Activated naive CD8-positive, alpha-beta T cell treated with anti-CD3 and anti-CD28 coated beads, Interleukin-2, amount 10 ng/mL, durations not matched to agents 7 days and 5 days (primary cell): ENCODE measurements around the gene ARHGAP22. TPM values are rescaled to one million over a fixed set of nuclear protein-coding genes. Genes with fewer than 3 reads are reported as not detected.

ENCODE experiments used
- ATAC-seq: fragments of 150-1000 bp; cut with Tn5 transposase; one replicate; pipeline ENCODE4 v1.10.0; 2021; ENCODE audit warnings: low read depth, moderate library complexity
- POLR2A ChIA-PET: fragments of 350-600 bp; sonication (Branson Sonifier 250); formaldehyde crosslinking; loops from one replicate; lab custom pipeline; 2021; ENCODE audit warnings: antibody characterized with exemption; lab: Charles Lee
- DNase-seq: peaks from one replicate; pipeline ENCODE4 v3.0.0; 2021
- H3K27ac Mint-ChIP-seq: one replicate; pipeline ENCODE4 v1.8.0; 2022; ENCODE audit warnings: mild to moderate bottlenecking, mixed read lengths
- H3K27me3 Mint-ChIP-seq: one replicate; pipeline ENCODE4 v1.8.0; 2022; ENCODE audit warnings: mild to moderate bottlenecking, moderate library complexity, mixed read lengths
- H3K36me3 Mint-ChIP-seq: one replicate; pipeline ENCODE4 v1.8.0; 2021; ENCODE audit warnings: mild to moderate bottlenecking, mixed read lengths
- H3K4me1 Mint-ChIP-seq: one replicate; pipeline ENCODE4 v1.8.0; 2021; ENCODE audit warnings: mixed read lengths
- H3K4me3 Mint-ChIP-seq: one replicate; pipeline ENCODE4 v1.8.0; 2022; ENCODE audit warnings: mild to moderate bottlenecking, moderate library complexity, mixed read lengths
- H3K9me3 Mint-ChIP-seq: one replicate; pipeline ENCODE4 v1.8.0; 2021; ENCODE audit warnings: mixed read lengths
- total RNA-seq, 2 experiments: library from RNA; stranded (reverse); gene quantifications; one replicate each; pipeline ENCODE4 v1.2.3, GENCODE V29; 2021

The ARHGAP22 gene
- total RNA-seq, 2 experiments from 2014 or later: 0.26 to 0.30 TPM

- peaks cover 12% of the 10 kb centered on the region for H3K4me1 Mint-ChIP-seq
- POLR2A ChIA-PET: no interaction called here
- H3K27me3 Mint-ChIP-seq: peaks cover 34% of the 10 kb centered on the region
- H3K4me3 Mint-ChIP-seq: no peak overlapping the region
- H3K27ac Mint-ChIP-seq: no peak overlapping the region
- DNase-seq: no peak
- H3K36me3 Mint-ChIP-seq: no peaks in the 10 kb centered on the region
- H3K9me3 Mint-ChIP-seq: peaks cover 15% of the 10 kb centered on the region
- no peak for ATAC-seq
Measured at GRCh38 chr10:48638739-48639527, 34.1 kb upstream of the ARHGAP22 start.

- POLR2A ChIA-PET: no interaction called here
- peaks cover 13% of the 10 kb centered on the region for H3K9me3 Mint-ChIP-seq
Measured at GRCh38 chr10:48638158-48638557, 33.3 kb upstream of the ARHGAP22 start.

GRCh38 chr10:48636901-48637300 lies 32.0 kb upstream of the ARHGAP22 start:
- Mint-ChIP-seq H3K4me1 (peaks cover 19% of the 10 kb centered on the region), H3K36me3 (no peaks in the 10 kb centered on the region), H3K27ac (no peak overlapping the region), H3K4me3 (no peak overlapping the region), H3K9me3 (peaks cover 12% of the 10 kb centered on the region), H3K27me3 (peaks cover 36% of the 10 kb centered on the region)
- POLR2A ChIA-PET: no interaction called here
- ATAC-seq: no peak
- no peak for DNase-seq

More at GRCh38 chr10:48638158-48638557, 33.3 kb upstream of the ARHGAP22 start:
- ATAC-seq (no peak), DNase-seq (no peak)
- Mint-ChIP-seq H3K27me3 (peaks cover 32% of the 10 kb centered on the region), H3K27ac (no peak overlapping the region), H3K36me3 (no peaks in the 10 kb centered on the region), H3K4me3 (no peak overlapping the region), H3K4me1 (peaks cover 19% of the 10 kb centered on the region)

- POLR2A ChIA-PET: no interaction called here
- ATAC-seq (no peak), DNase-seq (no peak)
- Mint-ChIP-seq H3K27ac (no peak overlapping the region), H3K9me3 (peaks cover 7% of the 10 kb centered on the region), H3K27me3 (peaks cover 36% of the 10 kb centered on the region), H3K36me3 (no peaks in the 10 kb centered on the region), H3K4me3 (no peak overlapping the region), H3K4me1 (peaks cover 19% of the 10 kb centered on the region)
Measured at GRCh38 chr10:48636231-48636630, 31.4 kb upstream of the ARHGAP22 start.

- ATAC-seq: no peak
- POLR2A ChIA-PET: no interaction called here
- no peak overlapping the region for H3K27ac Mint-ChIP-seq
Measured at GRCh38 chr10:48634984-48635557, 30.2 kb upstream of the ARHGAP22 start.

GRCh38 chr10:48634198-48634983 lies 29.5 kb upstream of the ARHGAP22 start:
- H3K4me1 Mint-ChIP-seq: peaks cover 19% of the 10 kb centered on the region
- H3K27ac Mint-ChIP-seq: no peak overlapping the region
- ATAC-seq: peak; percentile 87
- POLR2A ChIA-PET: no interaction called here
- no peak for DNase-seq
- H3K36me3 Mint-ChIP-seq: no peaks in the 10 kb centered on the region
- H3K9me3 Mint-ChIP-seq: peaks cover 5% of the 10 kb centered on the region
- peaks cover 32% of the 10 kb centered on the region for H3K27me3 Mint-ChIP-seq
- peak overlapping the region; percentile 38 for H3K4me3 Mint-ChIP-seq

More at GRCh38 chr10:48634984-48635557, 30.2 kb upstream of the ARHGAP22 start:
- no peaks in the 10 kb centered on the region for H3K36me3 Mint-ChIP-seq
- no peak overlapping the region for H3K4me3 Mint-ChIP-seq
- DNase-seq: no peak
- peaks cover 5% of the 10 kb centered on the region for H3K9me3 Mint-ChIP-seq
- peaks cover 19% of the 10 kb centered on the region for H3K4me1 Mint-ChIP-seq
- peaks cover 33% of the 10 kb centered on the region for H3K27me3 Mint-ChIP-seq

GRCh38 chr10:48633381-48634197 lies 28.7 kb upstream of the ARHGAP22 start:
- H3K27ac Mint-ChIP-seq: no peak overlapping the region

GRCh38 chr10:48632166-48632565 lies 27.3 kb upstream of the ARHGAP22 start:
- Mint-ChIP-seq H3K27me3 (peaks cover 27% of the 10 kb centered on the region), H3K4me3 (no peak overlapping the region), H3K27ac (no peak overlapping the region), H3K9me3 (no peaks in the 10 kb centered on the region), H3K36me3 (no peaks in the 10 kb centered on the region), H3K4me1 (peaks cover 19% of the 10 kb centered on the region)
- DNase-seq (no peak), ATAC-seq (no peak)
- POLR2A ChIA-PET: no interaction called here

More at GRCh38 chr10:48633381-48634197, 28.7 kb upstream of the ARHGAP22 start:
- Mint-ChIP-seq H3K36me3 (no peaks in the 10 kb centered on the region), H3K27me3 (peaks cover 34% of the 10 kb centered on the region), H3K4me3 (peak overlapping the region; percentile 38), H3K4me1 (peaks cover 19% of the 10 kb centered on the region), H3K9me3 (peaks cover 5% of the 10 kb centered on the region)
- DNase-seq (no peak), ATAC-seq (peak; percentile 40)
- POLR2A ChIA-PET: no interaction called here

GRCh38 chr10:48627984-48628609 lies 23.2 kb upstream of the ARHGAP22 start:
- DNase-seq: no peak
- no peak for ATAC-seq
- H3K27me3 Mint-ChIP-seq: peaks cover 25% of the 10 kb centered on the region
- POLR2A ChIA-PET: no interaction called here
- no peaks in the 10 kb centered on the region for H3K9me3 Mint-ChIP-seq
- H3K4me3 Mint-ChIP-seq: no peak overlapping the region
- no peaks in the 10 kb centered on the region for H3K4me1 Mint-ChIP-seq
- H3K36me3 Mint-ChIP-seq: no peaks in the 10 kb centered on the region
- no peak overlapping the region for H3K27ac Mint-ChIP-seq

- Mint-ChIP-seq H3K27ac (no peak overlapping the region), H3K9me3 (no peaks in the 10 kb centered on the region), H3K4me3 (no peak overlapping the region), H3K36me3 (no peaks in the 10 kb centered on the region), H3K4me1 (no peaks in the 10 kb centered on the region), H3K27me3 (peaks cover 25% of the 10 kb centered on the region)
- no peak for DNase-seq
- ATAC-seq: no peak
- POLR2A ChIA-PET: no interaction called here
Measured at GRCh38 chr10:48626986-48627731, 22.3 kb upstream of the ARHGAP22 start.

- POLR2A ChIA-PET: no interaction called here
- no peak for ATAC-seq
- Mint-ChIP-seq H3K9me3 (no peaks in the 10 kb centered on the region), H3K36me3 (no peaks in the 10 kb centered on the region), H3K27ac (no peak overlapping the region), H3K4me3 (no peak overlapping the region), H3K4me1 (no peaks in the 10 kb centered on the region), H3K27me3 (peaks cover 20% of the 10 kb centered on the region)
- DNase-seq: no peak
Measured at GRCh38 chr10:48626447-48626846, 21.6 kb upstream of the ARHGAP22 start.

GRCh38 chr10:48625826-48626134 lies 20.9 kb upstream of the ARHGAP22 start:
- Mint-ChIP-seq H3K9me3 (no peaks in the 10 kb centered on the region), H3K4me1 (no peaks in the 10 kb centered on the region), H3K27ac (no peak overlapping the region), H3K4me3 (no peak overlapping the region), H3K27me3 (peaks cover 20% of the 10 kb centered on the region), H3K36me3 (no peaks in the 10 kb centered on the region)
- no peak for ATAC-seq
- DNase-seq: no peak
- POLR2A ChIA-PET: no interaction called here
